ENCODE measurements around the gene ZC3HAV1.
"Not testable (repeated sequence)": the region's sequence is repeated elsewhere in the genome, so short reads cannot be mapped to it uniquely, and the experiment has no call there.

ZC3HAV1 gene

GRCh38 chr7:139080905-139081304 lies 28.6 kb downstream of the ZC3HAV1 start:
- H3K4me1 ChIP-seq (ENCODE audit: control insufficient read depth, insufficient read depth, low read length) = no peaks in the 10 kb centered on the region

GRCh38 chr7:139079861-139080260 lies 29.7 kb downstream of the ZC3HAV1 start:
- H3K36me3 ChIP-seq (ENCODE audit: insufficient read depth, low read length) = peaks cover 57% of the 10 kb centered on the region
- H3K4me1 ChIP-seq (ENCODE audit: control insufficient read depth, insufficient read depth, low read length) = peaks cover 1% of the 10 kb centered on the region
- H3K9ac ChIP-seq (ENCODE audit: low read depth, low read length) = no peak overlapping the region
- H3K27me3 ChIP-seq (ENCODE audit: control insufficient read depth, insufficient read depth, low read length) = no peaks in the 10 kb centered on the region
- no peaks in the 10 kb centered on the region for H3K9me3 ChIP-seq (replicated peaks; ENCODE audit: low read length)
- H3K4me3 ChIP-seq (ENCODE audit: low read length) = no peak overlapping the region
- H3K4me2 ChIP-seq (ENCODE audit: low read length) = no peak overlapping the region

More at GRCh38 chr7:139080905-139081304, 28.6 kb downstream of the ZC3HAV1 start:
- H3K27me3 ChIP-seq (ENCODE audit: control insufficient read depth, insufficient read depth, low read length) = no peaks in the 10 kb centered on the region
- H3K4me3 ChIP-seq (ENCODE audit: low read length) = no peak overlapping the region
- H3K36me3 ChIP-seq (ENCODE audit: insufficient read depth, low read length) = peaks cover 63% of the 10 kb centered on the region
- no peak overlapping the region for H3K4me2 ChIP-seq (ENCODE audit: low read length)
- no peak overlapping the region for H3K9ac ChIP-seq (ENCODE audit: low read depth, low read length)
- no peaks in the 10 kb centered on the region for H3K9me3 ChIP-seq (replicated peaks; ENCODE audit: low read length)

GRCh38 chr7:139078911-139079310 lies 30.6 kb downstream of the ZC3HAV1 start:
- no peak overlapping the region for H3K9ac ChIP-seq (ENCODE audit: low read depth, low read length)
- H3K36me3 ChIP-seq (ENCODE audit: insufficient read depth, low read length) = peaks cover 50% of the 10 kb centered on the region
- H3K27me3 ChIP-seq (ENCODE audit: control insufficient read depth, insufficient read depth, low read length) = no peaks in the 10 kb centered on the region
- peaks cover 3% of the 10 kb centered on the region for H3K4me1 ChIP-seq (ENCODE audit: control insufficient read depth, insufficient read depth, low read length)
- no peak overlapping the region for H3K4me2 ChIP-seq (ENCODE audit: low read length)
- H3K9me3 ChIP-seq (replicated peaks; ENCODE audit: low read length) = no peaks in the 10 kb centered on the region
- no peak overlapping the region for H3K4me3 ChIP-seq (ENCODE audit: low read length)

GRCh38 chr7:139078399-139078798 lies 31.1 kb downstream of the ZC3HAV1 start:
- Histone ChIP-seq H3K36me3 (ENCODE audit: insufficient read depth, low read length) (peaks cover 49% of the 10 kb centered on the region), H3K4me3 (ENCODE audit: low read length) (no peak overlapping the region), H3K4me1 (ENCODE audit: control insufficient read depth, insufficient read depth, low read length) (peaks cover 3% of the 10 kb centered on the region), H3K9me3 (replicated peaks; ENCODE audit: low read length) (no peaks in the 10 kb centered on the region), H3K4me2 (ENCODE audit: low read length) (no peak overlapping the region), H3K27me3 (ENCODE audit: control insufficient read depth, insufficient read depth, low read length) (no peaks in the 10 kb centered on the region), H3K9ac (ENCODE audit: low read depth, low read length) (no peak overlapping the region)

- H3K4me2 ChIP-seq (ENCODE audit: low read length); H3K4me1 ChIP-seq (ENCODE audit: control insufficient read depth, insufficient read depth, low read length): not testable (repeated sequence)
- H3K36me3 ChIP-seq (ENCODE audit: insufficient read depth, low read length) = peaks cover 45% of the 10 kb centered on the region
Measured at GRCh38 chr7:139077706-139078105, 31.8 kb downstream of the ZC3HAV1 start.

GRCh38 chr7:139075871-139076686 lies 33.4 kb downstream of the ZC3HAV1 start:
- Histone ChIP-seq H3K9ac (ENCODE audit: low read depth, low read length) (no peak overlapping the region), H3K4me2 (ENCODE audit: low read length) (no peak overlapping the region), H3K4me3 (ENCODE audit: low read length) (no peak overlapping the region), H3K9me3 (replicated peaks; ENCODE audit: low read length) (no peaks in the 10 kb centered on the region), H3K27me3 (ENCODE audit: control insufficient read depth, insufficient read depth, low read length) (no peaks in the 10 kb centered on the region), H3K4me1 (ENCODE audit: control insufficient read depth, insufficient read depth, low read length) (peaks cover 3% of the 10 kb centered on the region), H3K36me3 (ENCODE audit: insufficient read depth, low read length) (peaks cover 53% of the 10 kb centered on the region)

More at GRCh38 chr7:139077706-139078105, 31.8 kb downstream of the ZC3HAV1 start:
- H3K4me3 ChIP-seq (ENCODE audit: low read length); H3K9ac ChIP-seq (ENCODE audit: low read depth, low read length); H3K9me3 ChIP-seq (replicated peaks; ENCODE audit: low read length); H3K27me3 ChIP-seq (ENCODE audit: control insufficient read depth, insufficient read depth, low read length): not testable (repeated sequence)

GRCh38 chr7:139075031-139075652 lies 34.4 kb downstream of the ZC3HAV1 start:
- Histone ChIP-seq H3K27me3 (ENCODE audit: control insufficient read depth, insufficient read depth, low read length) (no peaks in the 10 kb centered on the region), H3K4me3 (ENCODE audit: low read length) (no peak overlapping the region), H3K36me3 (ENCODE audit: insufficient read depth, low read length) (peaks cover 45% of the 10 kb centered on the region), H3K9me3 (replicated peaks; ENCODE audit: low read length) (no peaks in the 10 kb centered on the region), H3K4me2 (ENCODE audit: low read length) (peak overlapping the region; percentile 40), H3K4me1 (ENCODE audit: control insufficient read depth, insufficient read depth, low read length) (peaks cover 3% of the 10 kb centered on the region), H3K9ac (ENCODE audit: low read depth, low read length) (peak overlapping the region; percentile 54)

- no peaks in the 10 kb centered on the region for H3K9me3 ChIP-seq (replicated peaks; ENCODE audit: low read length)
- no peak overlapping the region for H3K9ac ChIP-seq (ENCODE audit: low read depth, low read length)
- H3K27me3 ChIP-seq (ENCODE audit: control insufficient read depth, insufficient read depth, low read length) = no peaks in the 10 kb centered on the region
- H3K4me2 ChIP-seq (ENCODE audit: low read length) = no peak overlapping the region
- peaks cover 3% of the 10 kb centered on the region for H3K4me1 ChIP-seq (ENCODE audit: control insufficient read depth, insufficient read depth, low read length)
- H3K36me3 ChIP-seq (ENCODE audit: insufficient read depth, low read length) = peaks cover 34% of the 10 kb centered on the region
- H3K4me3 ChIP-seq (ENCODE audit: low read length) = no peak overlapping the region
Measured at GRCh38 chr7:139072796-139073195, 36.7 kb downstream of the ZC3HAV1 start.

- no peak overlapping the region for H3K4me2 ChIP-seq (ENCODE audit: low read length)
- H3K36me3 ChIP-seq (ENCODE audit: insufficient read depth, low read length) = peaks cover 32% of the 10 kb centered on the region
- no peaks in the 10 kb centered on the region for H3K27me3 ChIP-seq (ENCODE audit: control insufficient read depth, insufficient read depth, low read length)
- H3K9ac ChIP-seq (ENCODE audit: low read depth, low read length) = no peak overlapping the region
- no peaks in the 10 kb centered on the region for H3K9me3 ChIP-seq (replicated peaks; ENCODE audit: low read length)
- H3K4me3 ChIP-seq (ENCODE audit: low read length) = no peak overlapping the region
- peaks cover 3% of the 10 kb centered on the region for H3K4me1 ChIP-seq (ENCODE audit: control insufficient read depth, insufficient read depth, low read length)
Measured at GRCh38 chr7:139071680-139072079, 37.8 kb downstream of the ZC3HAV1 start.

GRCh38 chr7:139068544-139069399 lies 40.7 kb downstream of the ZC3HAV1 start:
- Histone ChIP-seq H3K36me3 (ENCODE audit: insufficient read depth, low read length) (peaks cover 37% of the 10 kb centered on the region), H3K4me2 (ENCODE audit: low read length) (no peak overlapping the region), H3K27me3 (ENCODE audit: control insufficient read depth, insufficient read depth, low read length) (no peaks in the 10 kb centered on the region), H3K4me1 (ENCODE audit: control insufficient read depth, insufficient read depth, low read length) (no peaks in the 10 kb centered on the region), H3K9me3 (replicated peaks; ENCODE audit: low read length) (no peaks in the 10 kb centered on the region), H3K9ac (ENCODE audit: low read depth, low read length) (no peak overlapping the region), H3K4me3 (ENCODE audit: low read length) (no peak overlapping the region)

- Histone ChIP-seq H3K9me3 (replicated peaks; ENCODE audit: low read length) (no peaks in the 10 kb centered on the region), H3K4me1 (ENCODE audit: control insufficient read depth, insufficient read depth, low read length) (no peaks in the 10 kb centered on the region), H3K9ac (ENCODE audit: low read depth, low read length) (no peak overlapping the region), H3K27me3 (ENCODE audit: control insufficient read depth, insufficient read depth, low read length) (no peaks in the 10 kb centered on the region), H3K36me3 (ENCODE audit: insufficient read depth, low read length) (peaks cover 23% of the 10 kb centered on the region), H3K4me3 (ENCODE audit: low read length) (no peak overlapping the region), H3K4me2 (ENCODE audit: low read length) (no peak overlapping the region)
Measured at GRCh38 chr7:139066315-139066714, 43.2 kb downstream of the ZC3HAV1 start.
